CD4-positive, alpha-beta T cell treated with Interleukin-4 for 1 hour (primary cell): ENCODE measurements around the gene SLC24A3.

ENCODE experiments used
- DNase-seq, 2 donors: peaks; one replicate each; pipeline ENCODE4 v3.0.0-alpha.2; 2020 to 2022

Gene SLC24A3

GRCh38 chr20:19564261-19564660 is 351.8 kb downstream of the SLC24A3 start:
- no peak for DNase-seq

- DNase-seq: no peak
Observed at GRCh38 chr20:19565736-19566135, 353.3 kb downstream of the SLC24A3 start.

- DNase-seq: no peak
Observed at GRCh38 chr20:19566226-19566945, 353.9 kb downstream of the SLC24A3 start.

GRCh38 chr20:19568128-19568527 is 355.7 kb downstream of the SLC24A3 start:
- no peak for DNase-seq

GRCh38 chr20:19571996-19572395 is 359.6 kb downstream of the SLC24A3 start:
- no peak for DNase-seq

GRCh38 chr20:19577692-19578091 is 365.2 kb downstream of the SLC24A3 start:
- no peak for DNase-seq

GRCh38 chr20:19582782-19583181 is 370.3 kb downstream of the SLC24A3 start:
- DNase-seq: no peak

- DNase-seq: peak; percentile 6 to 52
Observed at GRCh38 chr20:19583532-19584175, 371.2 kb downstream of the SLC24A3 start.

- DNase-seq: no peak
Observed at GRCh38 chr20:19588241-19588640, 375.8 kb downstream of the SLC24A3 start.

GRCh38 chr20:19588732-19589131 is 376.3 kb downstream of the SLC24A3 start:
- no peak for DNase-seq

- DNase-seq: no peak
Observed at GRCh38 chr20:19589787-19590362, 377.4 kb downstream of the SLC24A3 start.

- DNase-seq: no peak
Observed at GRCh38 chr20:19590382-19590781, 377.9 kb downstream of the SLC24A3 start.

GRCh38 chr20:19593762-19594161 is 381.3 kb downstream of the SLC24A3 start:
- no peak for DNase-seq

GRCh38 chr20:19594896-19595295 is 382.5 kb downstream of the SLC24A3 start:
- no peak for DNase-seq

- DNase-seq: no peak
Observed at GRCh38 chr20:19598117-19598850, 385.8 kb downstream of the SLC24A3 start.

GRCh38 chr20:19599200-19599599 is 386.8 kb downstream of the SLC24A3 start:
- no peak for DNase-seq

GRCh38 chr20:19600042-19600441 is 387.6 kb downstream of the SLC24A3 start:
- DNase-seq: no peak

- no peak for DNase-seq
Observed at GRCh38 chr20:19601126-19601810, 388.8 kb downstream of the SLC24A3 start.

GRCh38 chr20:19602675-19603375 is 390.4 kb downstream of the SLC24A3 start:
- no peak for DNase-seq

GRCh38 chr20:19603376-19603750 is 390.9 kb downstream of the SLC24A3 start:
- no peak for DNase-seq

- no peak for DNase-seq
Observed at GRCh38 chr20:19605786-19606485, 393.5 kb downstream of the SLC24A3 start.
